Activated CD8-positive, alpha-beta T cell treated with anti-CD3 and anti-CD28 coated beads for 36 hours (primary cell): ENCODE data around the gene TRAPPC3. TPM values are rescaled to one million over a fixed set of nuclear protein-coding genes. Genes with fewer than 3 reads are reported as not detected.

Source experiments
- ATAC-seq: fragments of 200-7000 bp; cut with Tn5 transposase; one replicate; pipeline ENCODE4 v1.10.0; 2021; ENCODE audit warnings: mild to moderate bottlenecking, moderate library complexity
- CTCF ChIA-PET: fragments of 350-600 bp; sonication (Branson Sonifier 250); formaldehyde crosslinking; loops from one replicate; lab custom pipeline; 2021; ENCODE audit warnings: antibody characterized with exemption; lab: Charles Lee
- POLR2A ChIA-PET: fragments of 350-600 bp; sonication (Branson Sonifier 250); formaldehyde crosslinking; loops from one replicate; lab custom pipeline; 2021; ENCODE audit warnings: antibody characterized with exemption; lab: Charles Lee
- DNase-seq: peaks from one replicate; pipeline ENCODE4 v3.0.0-alpha.2; 2020
- H3K27ac Mint-ChIP-seq: one replicate; pipeline ENCODE4 v1.8.0; 2021; ENCODE audit warnings: mild to moderate bottlenecking, mixed read lengths
- H3K27me3 Mint-ChIP-seq: one replicate; pipeline ENCODE4 v1.8.0; 2021; ENCODE audit warnings: mixed read lengths
- H3K36me3 Mint-ChIP-seq: one replicate; pipeline ENCODE4 v1.8.0; 2021; ENCODE audit warnings: low read depth, mixed read lengths
- H3K4me1 Mint-ChIP-seq: one replicate; pipeline ENCODE4 v1.8.0; 2021; ENCODE audit warnings: low read depth, mixed read lengths
- H3K4me3 Mint-ChIP-seq: one replicate; pipeline ENCODE4 v1.8.0; 2021; ENCODE audit warnings: mild to moderate bottlenecking, moderate library complexity, mixed read lengths
- H3K9me3 Mint-ChIP-seq: one replicate; pipeline ENCODE4 v1.8.0; 2021; ENCODE audit warnings: mixed read lengths
- intact Hi-C: fragments of 100-400 bp; cut with micrococcal nuclease; formaldehyde crosslinking; loops from one replicate; pipeline ENCODE4 v1.10.0; 2022
- total RNA-seq, 2 experiments: library from RNA; stranded (reverse); gene quantifications; one replicate each; pipeline ENCODE4 v1.2.3, GENCODE V29; 2021
- TF ChIP-seq, protein P1 (sequence below): fragments of 200-600 bp; IDR thresholded peaks from one replicate; pipeline ENCODE4 v1.8.0; 2022; ENCODE audit warnings: antibody characterized with exemption, mild to moderate bottlenecking

The TRAPPC3 gene
- total RNA-seq, 2 experiments from 2014 or later: 47.9 to 48.4 TPM

DNA sequence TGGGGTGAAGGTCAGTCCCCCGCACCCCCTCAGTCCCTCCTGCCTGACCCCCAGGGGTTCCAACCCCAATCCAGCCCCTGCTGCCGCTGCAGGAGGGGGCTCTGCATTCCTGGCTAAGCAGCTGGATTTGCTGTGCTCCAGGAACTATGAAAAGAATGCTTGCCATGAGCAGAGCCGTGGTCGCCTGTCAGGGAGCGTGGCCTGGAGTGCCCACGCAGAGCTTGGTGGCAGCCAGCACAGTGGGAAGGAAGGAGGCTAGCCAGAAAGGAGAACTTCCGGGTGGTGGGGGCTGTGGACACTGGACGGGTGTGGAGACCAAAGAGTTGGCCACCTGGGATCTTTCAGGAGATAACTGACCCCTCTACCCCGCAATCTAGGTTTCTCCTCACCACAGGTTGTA, 29.8 kb downstream of the TRAPPC3 start:
- DNase-seq: no peak
- Mint-ChIP-seq H3K27me3 (peaks cover 19% of the 10 kb centered on the region), H3K9me3 (no peaks in the 10 kb centered on the region), H3K36me3 (no peaks in the 10 kb centered on the region), H3K27ac (no peak overlapping the region), H3K4me3 (no peak overlapping the region), H3K4me1 (peaks cover 11% of the 10 kb centered on the region)
- intact Hi-C loops: no loop called here
- no peak for ATAC-seq
- ChIA-PET POLR2A (interaction anchor here (1.1 to 1.6 kb wide), 2 partner anchors 11 to 27 kb away, joined by 3 read pairs; no protein-coding TSS in a partner anchor), CTCF (interaction anchor here (3.7 kb wide), 1 partner anchor 15 kb away, joined by 31 read pairs; no protein-coding TSS in a partner anchor)
- TF ChIP-seq, protein P1, sequence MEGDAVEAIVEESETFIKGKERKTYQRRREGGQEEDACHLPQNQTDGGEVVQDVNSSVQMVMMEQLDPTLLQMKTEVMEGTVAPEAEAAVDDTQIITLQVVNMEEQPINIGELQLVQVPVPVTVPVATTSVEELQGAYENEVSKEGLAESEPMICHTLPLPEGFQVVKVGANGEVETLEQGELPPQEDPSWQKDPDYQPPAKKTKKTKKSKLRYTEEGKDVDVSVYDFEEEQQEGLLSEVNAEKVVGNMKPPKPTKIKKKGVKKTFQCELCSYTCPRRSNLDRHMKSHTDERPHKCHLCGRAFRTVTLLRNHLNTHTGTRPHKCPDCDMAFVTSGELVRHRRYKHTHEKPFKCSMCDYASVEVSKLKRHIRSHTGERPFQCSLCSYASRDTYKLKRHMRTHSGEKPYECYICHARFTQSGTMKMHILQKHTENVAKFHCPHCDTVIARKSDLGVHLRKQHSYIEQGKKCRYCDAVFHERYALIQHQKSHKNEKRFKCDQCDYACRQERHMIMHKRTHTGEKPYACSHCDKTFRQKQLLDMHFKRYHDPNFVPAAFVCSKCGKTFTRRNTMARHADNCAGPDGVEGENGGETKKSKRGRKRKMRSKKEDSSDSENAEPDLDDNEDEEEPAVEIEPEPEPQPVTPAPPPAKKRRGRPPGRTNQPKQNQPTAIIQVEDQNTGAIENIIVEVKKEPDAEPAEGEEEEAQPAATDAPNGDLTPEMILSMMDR: no peak

DNA sequence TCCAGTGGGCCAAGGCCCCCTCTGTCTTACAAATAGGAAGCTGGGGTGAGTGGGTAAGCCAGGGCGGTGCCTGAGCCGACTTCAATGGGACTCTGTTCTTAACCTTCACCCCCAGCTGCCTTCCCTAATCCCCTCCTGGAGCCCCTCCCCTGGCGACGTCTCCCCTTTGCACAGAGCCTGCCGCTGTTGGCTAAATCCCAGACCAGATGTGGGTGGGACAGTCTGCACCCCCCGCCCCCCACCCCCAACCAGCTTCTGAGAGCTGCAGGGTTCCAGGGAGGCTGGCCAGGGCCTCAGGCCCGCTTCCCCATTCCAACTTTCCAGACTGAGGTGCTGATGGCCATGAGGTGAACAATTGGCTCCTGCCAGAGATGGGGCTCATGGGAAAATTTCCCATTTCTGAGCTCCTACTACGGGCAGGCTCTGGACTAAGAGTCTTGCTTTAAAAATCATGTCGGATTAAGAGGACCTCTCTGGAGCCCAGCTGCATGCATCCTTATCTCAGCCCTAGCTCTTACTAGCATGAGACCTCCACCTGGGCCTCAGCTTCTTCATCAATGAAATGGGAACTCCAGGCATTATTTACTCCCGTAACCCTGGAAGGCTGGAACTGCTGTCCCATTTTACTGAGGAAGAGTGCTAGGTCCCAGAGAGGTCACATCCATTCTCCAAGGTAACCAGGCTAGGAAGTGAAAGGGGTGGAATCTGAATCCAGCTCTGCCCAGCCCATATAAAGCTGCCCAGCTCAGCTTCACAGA, 30.7 kb downstream of the TRAPPC3 start:
- Mint-ChIP-seq H3K4me1 (peaks cover 5% of the 10 kb centered on the region), H3K27ac (no peak overlapping the region), H3K36me3 (no peaks in the 10 kb centered on the region), H3K27me3 (peaks cover 13% of the 10 kb centered on the region), H3K9me3 (no peaks in the 10 kb centered on the region), H3K4me3 (no peak overlapping the region)
- DNase-seq (no peak), ATAC-seq (no peak)
- TF ChIP-seq, protein P1: no peak
- CTCF ChIA-PET: interaction anchor here (1.0 to 3.7 kb wide), 4 partner anchors 15 to 70 kb away, joined by 3 to 31 read pairs (median 3); no protein-coding TSS in a partner anchor
- POLR2A ChIA-PET: interaction anchor here (0.5 to 1.6 kb wide), 3 partner anchors 10 to 199 kb away, joined by 3 read pairs; no protein-coding TSS in a partner anchor
- intact Hi-C loops: no loop called here

DNA sequence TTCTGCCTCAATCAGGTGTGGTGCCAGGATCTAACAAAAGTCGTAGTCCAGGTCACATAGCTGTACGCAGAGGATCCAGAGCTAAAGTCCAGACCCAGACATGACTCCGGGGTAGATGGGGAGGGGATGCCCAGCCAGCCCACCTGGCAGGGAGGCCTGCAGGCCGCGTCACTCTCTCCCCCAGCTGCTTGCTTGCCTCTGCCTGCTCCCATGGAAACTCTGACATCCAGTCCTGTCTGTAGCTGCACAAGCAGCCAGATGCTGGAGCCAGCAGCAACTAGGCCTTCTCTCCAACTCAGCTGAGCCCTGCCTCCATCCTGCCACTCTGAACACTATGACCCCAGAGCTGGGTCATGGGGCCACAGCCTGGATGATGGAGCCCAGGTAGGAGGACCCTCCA, 32.4 kb downstream of the TRAPPC3 start:
- POLR2A ChIA-PET: interaction anchor here (1.1 kb wide), 1 partner anchor 17 kb away, joined by 3 read pairs; no protein-coding TSS in a partner anchor
- intact Hi-C loops: no loop called here
- TF ChIP-seq, protein P1: no peak
- H3K4me3 Mint-ChIP-seq: no peak overlapping the region
- no peaks in the 10 kb centered on the region for H3K36me3 Mint-ChIP-seq
- no peaks in the 10 kb centered on the region for H3K27me3 Mint-ChIP-seq
- H3K9me3 Mint-ChIP-seq: no peaks in the 10 kb centered on the region
- DNase-seq (no peak), ATAC-seq (no peak)
- no peak overlapping the region for H3K27ac Mint-ChIP-seq
- H3K4me1 Mint-ChIP-seq: peaks cover 3% of the 10 kb centered on the region
- CTCF ChIA-PET: interaction anchor here (0.6 to 3.7 kb wide), 8 partner anchors 10 to 169 kb away, joined by 3 to 31 read pairs (median 4); partner anchors contain the start of genes TEKT2 and TRAPPC3

DNA sequence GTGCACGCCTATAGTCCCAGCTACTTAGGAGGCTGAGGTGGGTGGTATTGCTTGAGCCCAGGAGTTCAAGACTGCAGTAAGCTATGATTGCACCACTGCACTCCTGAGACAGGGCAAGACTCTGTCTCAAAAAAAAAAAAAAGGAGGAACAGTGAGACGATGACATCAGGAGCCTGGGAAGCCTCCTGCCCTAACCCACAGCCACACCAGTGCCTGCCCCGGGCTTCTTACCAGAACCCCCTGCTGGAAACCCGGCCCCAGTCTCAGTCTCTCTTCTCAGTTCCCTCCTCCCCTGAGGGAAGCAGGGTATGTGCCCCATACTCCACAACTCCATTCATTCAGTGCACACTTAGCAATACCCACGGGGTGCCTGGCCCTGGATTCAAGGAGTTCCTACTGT, 33.4 kb downstream of the TRAPPC3 start:
- POLR2A ChIA-PET: interaction anchor here (0.9 kb wide), 1 partner anchor 62 kb away, joined by 3 read pairs; no protein-coding TSS in a partner anchor
- no peaks in the 10 kb centered on the region for H3K27me3 Mint-ChIP-seq
- TF ChIP-seq, protein P1: no peak
- peaks cover 11% of the 10 kb centered on the region for H3K4me1 Mint-ChIP-seq
- H3K9me3 Mint-ChIP-seq: no peaks in the 10 kb centered on the region
- no peak overlapping the region for H3K27ac Mint-ChIP-seq
- CTCF ChIA-PET: interaction anchor here (1.3 to 2.0 kb wide), 3 partner anchors 10 to 18 kb away, joined by 4 to 12 read pairs (median 6); no protein-coding TSS in a partner anchor
- intact Hi-C loops: no loop called here
- no peaks in the 10 kb centered on the region for H3K36me3 Mint-ChIP-seq
- no peak for ATAC-seq
- no peak for DNase-seq
- H3K4me3 Mint-ChIP-seq: no peak overlapping the region
